B cell (primary cell): ENCODE results near the gene GLRX5.

Experiments used
- EZH2 ChIP-seq: IDR thresholded peaks from 2 replicates; pipeline ENCODE4 v1.6.1; 2012; ENCODE audit warnings: borderline replicate concordance, low read depth, mild to moderate bottlenecking, moderate library complexity, low read length; ENCODE audit not compliant: insufficient read depth, poor library complexity, severe bottlenecking
- TF ChIP-seq, protein P1 (sequence below): fragments of 200-600 bp; IDR thresholded peaks from one replicate; pipeline ENCODE4 v1.8.0; 2022; ENCODE audit warnings: antibody characterized with exemption, mild to moderate bottlenecking

DNA sequence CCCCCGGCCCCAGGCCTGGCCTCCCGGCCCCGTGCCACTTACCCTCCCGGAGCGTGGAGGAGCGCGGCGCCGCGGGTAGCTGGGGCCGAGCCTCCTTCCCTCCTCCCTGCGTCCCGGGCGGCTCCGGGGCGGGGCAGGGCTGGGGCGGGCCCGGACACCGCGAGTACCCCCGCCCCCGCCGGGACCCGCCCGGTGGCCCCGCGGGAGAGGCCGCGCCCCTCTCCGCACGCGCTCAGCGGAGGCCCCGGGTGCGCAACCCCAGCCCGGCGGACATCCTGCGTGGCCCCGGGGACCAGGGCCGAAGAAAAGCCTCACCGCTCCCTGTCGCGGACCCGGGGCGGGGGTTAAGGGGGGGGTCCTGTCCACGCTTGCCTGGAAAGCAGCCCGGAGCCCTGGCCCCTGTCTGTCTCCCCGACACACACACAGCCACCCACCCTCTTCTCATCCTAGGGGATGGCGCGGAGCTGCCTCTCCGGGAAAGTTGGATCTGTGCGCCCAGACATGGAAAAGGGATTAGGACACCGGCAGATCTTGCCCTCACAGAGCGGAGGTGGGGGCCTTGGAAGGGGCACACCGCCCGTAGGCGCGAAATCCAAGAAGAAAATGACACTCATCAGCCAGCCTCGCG, 18.2 kb upstream of the GLRX5 start, which contains the start of gene SYNE3:
- TF ChIP-seq, protein P1, sequence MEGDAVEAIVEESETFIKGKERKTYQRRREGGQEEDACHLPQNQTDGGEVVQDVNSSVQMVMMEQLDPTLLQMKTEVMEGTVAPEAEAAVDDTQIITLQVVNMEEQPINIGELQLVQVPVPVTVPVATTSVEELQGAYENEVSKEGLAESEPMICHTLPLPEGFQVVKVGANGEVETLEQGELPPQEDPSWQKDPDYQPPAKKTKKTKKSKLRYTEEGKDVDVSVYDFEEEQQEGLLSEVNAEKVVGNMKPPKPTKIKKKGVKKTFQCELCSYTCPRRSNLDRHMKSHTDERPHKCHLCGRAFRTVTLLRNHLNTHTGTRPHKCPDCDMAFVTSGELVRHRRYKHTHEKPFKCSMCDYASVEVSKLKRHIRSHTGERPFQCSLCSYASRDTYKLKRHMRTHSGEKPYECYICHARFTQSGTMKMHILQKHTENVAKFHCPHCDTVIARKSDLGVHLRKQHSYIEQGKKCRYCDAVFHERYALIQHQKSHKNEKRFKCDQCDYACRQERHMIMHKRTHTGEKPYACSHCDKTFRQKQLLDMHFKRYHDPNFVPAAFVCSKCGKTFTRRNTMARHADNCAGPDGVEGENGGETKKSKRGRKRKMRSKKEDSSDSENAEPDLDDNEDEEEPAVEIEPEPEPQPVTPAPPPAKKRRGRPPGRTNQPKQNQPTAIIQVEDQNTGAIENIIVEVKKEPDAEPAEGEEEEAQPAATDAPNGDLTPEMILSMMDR: no peak
- TF ChIP-seq EZH2: no peak
